ENCODE results near the gene CDH13.

- TF ChIP-seq, protein P1, sequence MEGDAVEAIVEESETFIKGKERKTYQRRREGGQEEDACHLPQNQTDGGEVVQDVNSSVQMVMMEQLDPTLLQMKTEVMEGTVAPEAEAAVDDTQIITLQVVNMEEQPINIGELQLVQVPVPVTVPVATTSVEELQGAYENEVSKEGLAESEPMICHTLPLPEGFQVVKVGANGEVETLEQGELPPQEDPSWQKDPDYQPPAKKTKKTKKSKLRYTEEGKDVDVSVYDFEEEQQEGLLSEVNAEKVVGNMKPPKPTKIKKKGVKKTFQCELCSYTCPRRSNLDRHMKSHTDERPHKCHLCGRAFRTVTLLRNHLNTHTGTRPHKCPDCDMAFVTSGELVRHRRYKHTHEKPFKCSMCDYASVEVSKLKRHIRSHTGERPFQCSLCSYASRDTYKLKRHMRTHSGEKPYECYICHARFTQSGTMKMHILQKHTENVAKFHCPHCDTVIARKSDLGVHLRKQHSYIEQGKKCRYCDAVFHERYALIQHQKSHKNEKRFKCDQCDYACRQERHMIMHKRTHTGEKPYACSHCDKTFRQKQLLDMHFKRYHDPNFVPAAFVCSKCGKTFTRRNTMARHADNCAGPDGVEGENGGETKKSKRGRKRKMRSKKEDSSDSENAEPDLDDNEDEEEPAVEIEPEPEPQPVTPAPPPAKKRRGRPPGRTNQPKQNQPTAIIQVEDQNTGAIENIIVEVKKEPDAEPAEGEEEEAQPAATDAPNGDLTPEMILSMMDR (IDR thresholded peaks at IDR 0.05; ENCODE audit: borderline replicate concordance, extremely low read depth, low read length, poor library complexity, severe bottlenecking), result no peak
- TF ChIP-seq EZH2 (IDR thresholded peaks at IDR 0.05; ENCODE audit: borderline replicate concordance, low read depth, low read length, severe bottlenecking), result no peak
Observed at GRCh38 chr16:83520596-83520995, 893.8 kb downstream of the CDH13 start.
